T-cell (primary cell): ENCODE results near the gene PTGER1. TPM values are rescaled to one million over a fixed set of nuclear protein-coding genes. Genes with fewer than 3 reads are reported as not detected.

Experiments used
- ATAC-seq, 4 experiments: fragments of 200-7000 bp in 3 of 4; fragments of 150-1000 bp in 1 of 4; cut with Tn5 transposase; replicated peaks in 1 of 4; 1 replicate in 3 of 4; 2 replicates in 1 of 4; pipeline ENCODE4 v1.10.0; 2021; ENCODE audit warnings: moderate library complexity in 3 of 4, mild to moderate bottlenecking in 2 of 4, moderate number of reproducible peaks in 1 of 4
- CTCF ChIA-PET, 2 donors: fragments of 300-600 bp; sonication (Branson Sonifier 250); formaldehyde crosslinking; loops; one replicate each; lab custom pipeline; 2022; ENCODE audit warnings: antibody characterized with exemption in 2 of 2; lab: Charles Lee
- POLR2A ChIA-PET, 2 donors: fragments of 300-600 bp; sonication (Branson Sonifier 250); formaldehyde crosslinking; loops; one replicate each; lab custom pipeline; 2022; ENCODE audit warnings: antibody characterized with exemption in 2 of 2; lab: Charles Lee
- DNase-seq, 35 experiments: peaks; one replicate each; pipeline versions ENCODE4 v3.0.0 to v3.0.0-alpha.2; 2013 to 2023
- H3K27ac ChIP-seq: one replicate; pipeline ENCODE4 v1.5.1; 2013; ENCODE audit warnings: low read length
- H3K27me3 ChIP-seq, 2 experiments: replicated peaks in 1 of 2; 1 replicate in 1 of 2; 2 replicates in 1 of 2; pipeline versions ENCODE4 v1.6.1 to v1.7.0; 2013; ENCODE audit warnings: low read length in 1 of 2, mixed read lengths in 1 of 2; ENCODE audit not compliant: control insufficient read depth in 2 of 2, insufficient read depth in 2 of 2; ENCODE audit errors: extremely low read depth in 1 of 2
- H3K36me3 ChIP-seq, 2 donors: 1 replicate in 1 of 2; 2 replicates in 1 of 2; pipeline versions ENCODE4 v1.6.1 to v1.7.0; 2013; ENCODE audit warnings: low read length in 1 of 2; ENCODE audit not compliant: control insufficient read depth in 2 of 2, insufficient read depth in 1 of 2; ENCODE audit errors: extremely low read depth in 1 of 2
- H3K4me1 ChIP-seq, 2 experiments: 1 replicate in 1 of 2; 2 replicates in 1 of 2; pipeline versions ENCODE4 v1.6.1 to v1.7.0; 2013; ENCODE audit warnings: low read length in 2 of 2, mixed read lengths in 1 of 2; ENCODE audit not compliant: insufficient read depth in 2 of 2, control insufficient read depth in 1 of 2; ENCODE audit errors: extremely low read depth in 1 of 2
- H3K4me3 ChIP-seq, 2 donors: 1 replicate in 1 of 2; 2 replicates in 1 of 2; pipeline versions ENCODE4 v1.5.1 to v1.7.0; 2013; ENCODE audit warnings: mild to moderate bottlenecking in 2 of 2, low read length in 1 of 2, moderate library complexity in 1 of 2; ENCODE audit not compliant: control insufficient read depth in 1 of 2; ENCODE audit errors: extremely low read depth in 1 of 2
- H3K9me3 ChIP-seq: 2 replicates; pipeline ENCODE4 v1.7.0; 2013
- H3K27ac Mint-ChIP-seq, 2 donors: one replicate each; pipeline ENCODE4 v1.8.0; 2020 to 2021; ENCODE audit warnings: mild to moderate bottlenecking in 2 of 2, mixed read lengths in 2 of 2
- H3K27me3 Mint-ChIP-seq, 2 donors: one replicate each; pipeline ENCODE4 v1.8.0; 2021 to 2022; ENCODE audit warnings: mixed read lengths in 2 of 2
- H3K36me3 Mint-ChIP-seq: one replicate; pipeline ENCODE4 v1.8.0; 2021; ENCODE audit warnings: mixed read lengths
- H3K4me1 Mint-ChIP-seq, 3 donors: one replicate each; pipeline ENCODE4 v1.8.0; 2020 to 2022; ENCODE audit warnings: mixed read lengths in 3 of 3, mild to moderate bottlenecking in 1 of 3
- H3K4me3 Mint-ChIP-seq, 3 donors: one replicate each; pipeline ENCODE4 v1.8.0; 2020 to 2022; ENCODE audit warnings: mild to moderate bottlenecking in 3 of 3, mixed read lengths in 3 of 3, moderate library complexity in 3 of 3
- H3K9me3 Mint-ChIP-seq, 3 donors: one replicate each; pipeline ENCODE4 v1.8.0; 2020 to 2022; ENCODE audit warnings: mixed read lengths in 3 of 3
- WGBS: methylation state at CpG from one replicate; pipeline ENCODE4 v1.1.5; 2013; ENCODE audit warnings: missing lambda C conversion rate; ENCODE audit not compliant: insufficient coverage; 5-methylcytosine and 5-hydroxymethylcytosine counted together
- total RNA-seq, 35 experiments: library from RNA in 6 of 35; stranded (reverse) in 6 of 35; fragments of 120-200 nt in 1 of 35; gene quantifications; one replicate each; pipeline versions ENCODE4 v1.2.1 to v1.2.4 and lab custom pipeline; 2013 to 2026

The PTGER1 gene
- total RNA-seq, 5 donors from 2014 or later (not counting 1 experiment from before 2014, with no cell fraction given), result 0.23 to 0.25 TPM; not detected in 3

DNA sequence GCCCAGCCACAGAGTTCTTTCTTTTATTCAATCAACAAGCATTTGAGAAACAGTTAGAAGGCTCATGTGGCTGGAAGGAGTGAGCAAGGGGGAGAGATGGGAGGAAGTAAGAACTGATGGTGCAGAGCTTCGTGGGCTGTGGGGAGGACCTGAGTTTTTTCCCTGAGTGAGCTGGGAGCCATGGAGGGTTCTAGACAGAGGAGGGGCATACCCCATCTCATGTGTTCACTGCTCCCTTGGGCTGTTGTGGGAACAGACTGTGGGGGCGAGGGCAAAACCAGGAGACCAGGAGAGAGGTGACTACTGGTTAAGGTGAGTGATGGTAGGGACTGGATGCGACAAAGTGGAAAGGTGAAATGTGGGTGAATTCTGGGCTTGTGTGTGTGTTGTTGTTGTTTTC is 44.4 kb downstream of the PTGER1 start:
- Mint-ChIP-seq H3K27ac (peak overlapping the region in 1 of 2 donors; percentile 48), H3K9me3 (no peaks in the 10 kb centered on the region), H3K27me3 (no peaks in the 10 kb centered on the region), H3K4me1 (peaks cover 27 to 36% (median 31%) of the 10 kb centered on the region in 3 donors), H3K4me3 (peak overlapping the region in 2 of 3 donors; percentile 17 to 29), H3K36me3 (no peaks in the 10 kb centered on the region)
- ATAC-seq, result no peak
- ChIA-PET CTCF (interaction anchor here in 1 of 2 donors (1.5 kb wide), 1 partner anchor 10 kb away, joined by 3 read pairs; no protein-coding TSS in a partner anchor), POLR2A (no interaction called here)
- Histone ChIP-seq H3K4me3 (no peak overlapping the region), H3K9me3 (no peaks in the 10 kb centered on the region), H3K27me3 (peaks cover 0 to 9% of the 10 kb centered on the region in 2 experiments), H3K4me1 (peaks cover 7 to 36% of the 10 kb centered on the region in 2 experiments), H3K36me3 (peaks cover 0 to 3% of the 10 kb centered on the region in 2 donors), H3K27ac (no peak overlapping the region)
- 100% methylated on average over 1 of the region's 3 CpGs for WGBS
- no peak for DNase-seq

DNA sequence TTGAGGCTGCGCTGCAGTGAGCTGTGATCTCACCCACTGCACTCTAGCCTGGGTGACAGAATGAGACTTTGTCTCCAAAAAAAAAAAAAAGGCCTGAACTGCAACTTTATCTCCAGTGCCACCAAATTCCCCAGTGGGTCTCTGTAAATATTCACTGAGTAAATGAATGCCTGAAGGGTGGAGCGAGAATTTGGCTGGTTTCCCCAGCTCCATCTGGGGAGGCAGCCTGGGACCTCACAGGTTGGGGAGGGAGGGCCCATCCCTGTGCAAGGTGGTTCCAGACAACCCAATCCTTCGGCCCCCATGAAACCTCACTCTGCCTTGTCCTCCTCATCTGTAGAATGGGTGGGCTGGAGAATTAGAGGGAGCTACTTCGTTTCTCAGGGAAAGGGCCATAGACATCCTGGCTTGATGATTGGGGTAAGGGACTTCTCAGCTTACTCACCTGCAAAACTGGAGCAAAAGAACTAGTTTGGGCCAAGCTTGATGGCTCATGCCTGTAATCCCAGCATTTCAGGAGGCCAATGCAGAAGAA is 46.2 kb downstream of the PTGER1 start:
- no peak overlapping the region for H3K4me3 Mint-ChIP-seq
- H3K27me3 Mint-ChIP-seq, result no peaks in the 10 kb centered on the region
- H3K27ac Mint-ChIP-seq, result no peak overlapping the region
- no peaks in the 10 kb centered on the region for H3K36me3 Mint-ChIP-seq
- peaks cover 13 to 21% (median 16%) of the 10 kb centered on the region in 3 donors for H3K4me1 Mint-ChIP-seq
- no peaks in the 10 kb centered on the region for H3K9me3 Mint-ChIP-seq
- Histone ChIP-seq H3K9me3 (no peaks in the 10 kb centered on the region), H3K27me3 (peaks cover 0 to 9% of the 10 kb centered on the region in 2 experiments), H3K4me3 (no peak overlapping the region), H3K4me1 (peaks cover 3 to 21% of the 10 kb centered on the region in 2 experiments), H3K36me3 (no peaks in the 10 kb centered on the region), H3K27ac (no peak overlapping the region)
- no CpG with 5 or more reads among the region's 4 CpGs for WGBS
- ChIA-PET POLR2A (interaction anchor here (0.6 kb wide), 2 partner anchors 65 to 71 kb away, joined by 3 to 4 read pairs; no protein-coding TSS in a partner anchor), CTCF (interaction anchor here (0.5 to 0.7 kb wide), 6 partner anchors 9 to 166 kb away, joined by 3 to 19 read pairs (median 6); no protein-coding TSS in a partner anchor)
- ATAC-seq (no peak), DNase-seq (no peak)

DNA sequence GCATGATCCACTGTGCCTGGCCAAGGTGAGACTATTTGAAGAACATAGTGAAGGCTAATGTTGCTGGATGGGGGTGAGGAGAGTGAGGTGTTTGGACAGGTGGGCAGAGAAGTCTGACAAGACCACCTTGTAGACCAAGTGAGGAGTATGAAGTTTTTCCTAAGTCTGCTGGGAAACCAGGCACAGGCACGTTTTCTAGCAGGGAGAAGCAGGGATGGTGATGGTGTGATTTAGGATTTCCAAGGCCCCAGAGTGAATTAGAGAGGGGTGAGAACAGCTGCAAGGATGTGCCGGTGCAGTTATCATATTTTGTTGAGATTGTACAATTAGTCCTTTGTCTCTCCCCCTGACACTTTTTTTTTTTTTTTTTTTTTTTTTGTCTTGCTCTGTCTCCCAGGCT is 47.7 kb downstream of the PTGER1 start:
- no CpG with 5 or more reads among the region's 2 CpGs for WGBS
- no peaks in the 10 kb centered on the region for H3K9me3 Mint-ChIP-seq
- H3K36me3 Mint-ChIP-seq, result no peaks in the 10 kb centered on the region
- Histone ChIP-seq H3K9me3 (no peaks in the 10 kb centered on the region), H3K27me3 (peaks cover 0 to 9% of the 10 kb centered on the region in 2 experiments), H3K4me1 (peaks cover 0 to 11% of the 10 kb centered on the region in 2 experiments), H3K4me3 (no peak overlapping the region), H3K27ac (no peak overlapping the region), H3K36me3 (no peaks in the 10 kb centered on the region)
- peaks cover 9 to 17% (median 12%) of the 10 kb centered on the region in 3 donors for H3K4me1 Mint-ChIP-seq
- ATAC-seq (no peak), DNase-seq (no peak)
- H3K27me3 Mint-ChIP-seq, result no peaks in the 10 kb centered on the region
- H3K4me3 Mint-ChIP-seq, result no peak overlapping the region
- H3K27ac Mint-ChIP-seq, result no peak overlapping the region
- ChIA-PET CTCF (no interaction called here), POLR2A (no interaction called here)

DNA sequence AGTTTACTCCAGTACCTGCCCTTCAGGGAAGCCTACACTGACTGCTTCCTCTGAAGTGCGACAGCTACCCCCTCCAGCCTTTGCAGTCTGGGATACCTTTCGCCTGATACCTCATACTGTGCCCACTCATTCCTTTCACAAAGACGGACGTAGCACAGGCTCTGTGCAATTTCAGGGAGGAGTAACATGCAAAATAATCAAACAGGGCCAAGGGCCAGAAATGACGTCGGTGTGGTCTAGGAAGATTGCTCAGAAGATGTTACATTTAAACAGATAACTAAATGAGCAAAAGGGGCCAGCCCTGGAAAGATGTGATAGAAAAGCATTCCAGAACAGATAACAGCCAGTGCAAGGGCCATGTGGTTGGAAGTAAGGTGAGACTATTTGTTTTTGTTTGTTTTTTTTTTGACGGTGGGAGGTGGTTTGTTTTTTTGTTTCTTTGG is 49.4 kb downstream of the PTGER1 start:
- ATAC-seq (no peak), DNase-seq (no peak)
- ChIA-PET CTCF (no interaction called here), POLR2A (no interaction called here)
- H3K4me3 Mint-ChIP-seq, result no peak overlapping the region
- Histone ChIP-seq H3K4me1 (no peaks in the 10 kb centered on the region), H3K9me3 (no peaks in the 10 kb centered on the region), H3K27ac (no peak overlapping the region), H3K4me3 (no peak overlapping the region), H3K27me3 (peaks cover 0 to 2% of the 10 kb centered on the region in 2 experiments), H3K36me3 (no peaks in the 10 kb centered on the region)
- H3K9me3 Mint-ChIP-seq, result no peaks in the 10 kb centered on the region
- 90% methylated on average over 4 of the region's 7 CpGs for WGBS
- H3K4me1 Mint-ChIP-seq, result peaks cover 0 to 3% (median 3%) of the 10 kb centered on the region in 3 donors
- no peaks in the 10 kb centered on the region for H3K27me3 Mint-ChIP-seq
- no peak overlapping the region for H3K27ac Mint-ChIP-seq
- H3K36me3 Mint-ChIP-seq, result no peaks in the 10 kb centered on the region

Other genes with a start within 250 kb of the PTGER1 start
- 1,000 to 10,000 TPM in 1 of 5 donors, 100 to 1,000 TPM in 4; 194 to 1,118 (median 206) TPM for gene ADGRE5, start 93.9 kb downstream of the PTGER1 start, total RNA-seq
- 100 to 1,000 TPM; 159 to 280 (median 179) TPM for gene DDX39A, start 56.0 kb downstream of the PTGER1 start, total RNA-seq
- 100 to 1,000 TPM; 170 to 272 (median 224) TPM for gene PKN1, start 42.0 kb downstream of the PTGER1 start, total RNA-seq
- 10 to 100 TPM; 27.5 to 44.4 (median 35.4) TPM for gene GIPC1, start 20.8 kb upstream of the PTGER1 start, total RNA-seq
- gene DNAJB1, start 43.0 kb upstream of the PTGER1 start, total RNA-seq, result 100 to 1,000 TPM; 158 to 575 (median 165) TPM
- gene TECR, start 54.2 kb upstream of the PTGER1 start, total RNA-seq, result 100 to 1,000 TPM; 137 to 207 (median 171) TPM
- 100 to 1,000 TPM in 1 of 5 donors, 10 to 100 TPM in 4; 47.9 to 112 (median 90.4) TPM for gene NDUFB7, start 96.7 kb upstream of the PTGER1 start, total RNA-seq
- gene CLEC17A, start 107.7 kb upstream of the PTGER1 start, total RNA-seq, result 1 to 10 TPM in 3 of 5 donors, under 1 TPM in 2; 0.40 to 5.2 (median 1.1) TPM
- not detected for gene ADGRE3, start 199.5 kb upstream of the PTGER1 start, total RNA-seq
- 10 to 100 TPM; 20.5 to 39.0 (median 30.4) TPM for gene ZNF333, start 214.7 kb upstream of the PTGER1 start, total RNA-seq